GM18519 (cell line): ENCODE data around the gene GABBR2.
A peak's percentile ranks its signal among the peaks of the same experiment; 100 is the strongest.
"Not testable (repeated sequence)": the region's sequence is repeated elsewhere in the genome, so short reads cannot be mapped to it uniquely, and the experiment has no call there.

Experiments
- ATAC-seq: cut with Tn5 transposase; IDR thresholded peaks from one replicate; pipeline ENCODE4 v1.9.1; 2021; ENCODE audit warnings: mild to moderate bottlenecking, moderate library complexity; ENCODE audit not compliant: unreplicated experiment, low FRiP score

GABBR2 gene

DNA sequence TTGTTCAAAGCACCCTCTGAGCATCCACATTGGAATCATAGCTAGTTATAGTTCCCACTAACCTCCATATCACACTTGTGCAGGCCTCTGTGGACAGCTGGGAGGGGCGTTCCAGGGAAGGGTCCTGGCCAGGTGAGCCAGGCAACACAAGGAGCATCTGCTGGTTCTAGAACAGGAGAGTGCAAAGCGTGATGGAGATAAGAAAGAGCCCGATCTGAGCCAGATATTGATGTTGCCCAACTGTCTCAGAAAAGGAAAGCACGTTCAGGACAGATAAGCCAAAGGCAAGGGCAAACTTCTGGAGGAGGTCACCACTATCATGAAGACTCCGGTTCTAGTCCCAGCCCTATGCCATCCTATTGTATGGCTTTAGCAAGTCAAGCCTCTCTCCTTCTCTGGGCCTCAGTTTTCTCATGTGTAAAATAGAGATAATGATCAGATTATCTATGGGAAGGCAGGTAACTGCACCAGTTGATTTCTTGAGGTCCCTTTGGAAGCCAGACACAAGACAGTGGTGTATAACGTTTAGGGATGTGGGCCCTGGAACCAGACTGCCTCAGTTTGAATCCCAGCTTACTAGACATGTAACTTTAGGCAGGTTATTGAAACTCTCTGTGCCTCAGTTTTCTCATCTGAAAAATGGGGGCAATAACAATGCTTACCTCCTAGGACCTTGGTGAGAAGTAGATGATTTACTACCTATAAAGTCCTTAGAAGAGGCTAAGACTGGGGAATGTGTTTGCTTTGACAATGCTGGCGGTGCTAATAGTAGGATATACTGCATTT, 19.8 kb downstream of the GABBR2 start:
- ATAC-seq, result no peak

DNA sequence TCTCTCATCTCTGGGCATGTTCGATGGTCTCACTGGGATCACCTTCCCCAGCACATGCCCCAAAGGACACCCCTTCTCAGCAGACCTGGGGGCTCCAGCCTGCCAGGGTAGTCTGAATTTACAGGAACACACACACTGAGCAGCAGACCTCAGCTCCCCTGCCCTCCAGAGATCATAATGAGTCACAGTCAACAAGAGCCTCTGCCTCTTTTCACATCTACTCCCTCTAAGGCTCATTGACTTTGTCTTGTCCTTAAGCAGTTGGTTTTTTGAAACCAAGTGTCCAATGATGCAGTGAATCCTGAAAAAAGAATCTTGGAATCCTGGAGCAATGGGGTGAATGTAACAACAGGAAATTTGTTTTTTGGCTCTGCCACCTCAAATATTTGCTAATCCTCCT, 20.8 kb downstream of the GABBR2 start:
- ATAC-seq, result no peak

DNA sequence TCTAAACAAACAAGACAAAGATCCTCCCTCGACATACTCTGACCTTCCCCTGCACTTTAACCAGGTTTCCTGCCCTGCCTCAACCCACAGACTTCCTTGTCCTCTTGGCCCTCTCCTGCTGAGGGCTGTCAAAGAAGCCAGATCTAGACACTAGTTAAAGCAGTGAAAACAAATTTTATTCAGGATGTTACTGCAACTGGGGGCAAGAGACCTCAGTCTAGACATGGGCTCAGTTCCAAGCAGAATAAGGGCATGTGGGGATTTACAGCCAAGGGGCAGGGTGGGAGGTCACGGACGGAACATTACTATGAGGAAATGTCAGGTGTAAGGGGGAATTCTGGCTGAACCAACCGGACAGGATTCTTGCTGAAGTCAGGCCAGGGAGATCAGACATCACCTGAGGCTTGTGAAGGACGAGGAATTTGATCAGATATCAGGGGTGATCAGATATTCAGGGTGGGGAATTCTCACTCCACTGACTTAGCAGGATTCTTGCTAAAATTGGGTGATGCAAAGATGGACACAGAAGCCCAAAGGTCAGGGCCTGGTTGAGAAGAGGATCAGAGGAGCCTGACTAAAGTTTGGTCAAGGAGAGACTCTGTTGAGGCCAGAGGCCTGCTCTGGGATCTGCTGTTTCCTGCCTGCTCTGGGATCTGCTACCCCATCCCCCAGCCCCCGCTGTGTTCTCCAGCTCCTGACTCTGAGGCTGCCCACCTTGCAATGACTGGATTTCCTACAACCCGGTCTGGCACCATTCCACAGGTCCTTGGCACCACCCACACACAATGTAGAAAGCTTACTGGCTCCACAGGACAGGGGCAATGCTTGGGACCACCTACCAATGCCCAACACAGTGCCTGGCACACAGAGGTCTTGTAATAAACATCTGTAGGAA, 21.5 kb downstream of the GABBR2 start:
- ATAC-seq, result no peak

DNA sequence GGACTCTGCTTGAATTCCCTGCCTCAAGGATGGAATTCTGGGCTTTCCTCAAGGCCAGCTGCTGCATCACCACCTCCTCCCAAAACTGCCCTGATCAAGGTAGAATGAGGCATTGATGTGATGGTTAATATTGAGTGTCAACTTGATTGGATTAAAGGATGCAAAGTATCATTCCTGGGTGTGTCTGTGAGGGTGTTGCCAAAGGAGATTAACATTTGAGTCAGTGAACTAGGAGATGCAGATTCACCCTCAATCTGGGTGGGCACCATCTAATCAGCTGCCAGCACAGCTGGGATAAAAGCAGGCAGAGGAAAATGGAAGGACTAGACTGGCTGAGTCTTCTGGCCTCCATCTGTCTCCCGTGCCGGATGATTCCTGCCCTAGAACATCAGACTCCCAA, 23.9 kb downstream of the GABBR2 start:
- ATAC-seq, result not testable (repeated sequence)

DNA sequence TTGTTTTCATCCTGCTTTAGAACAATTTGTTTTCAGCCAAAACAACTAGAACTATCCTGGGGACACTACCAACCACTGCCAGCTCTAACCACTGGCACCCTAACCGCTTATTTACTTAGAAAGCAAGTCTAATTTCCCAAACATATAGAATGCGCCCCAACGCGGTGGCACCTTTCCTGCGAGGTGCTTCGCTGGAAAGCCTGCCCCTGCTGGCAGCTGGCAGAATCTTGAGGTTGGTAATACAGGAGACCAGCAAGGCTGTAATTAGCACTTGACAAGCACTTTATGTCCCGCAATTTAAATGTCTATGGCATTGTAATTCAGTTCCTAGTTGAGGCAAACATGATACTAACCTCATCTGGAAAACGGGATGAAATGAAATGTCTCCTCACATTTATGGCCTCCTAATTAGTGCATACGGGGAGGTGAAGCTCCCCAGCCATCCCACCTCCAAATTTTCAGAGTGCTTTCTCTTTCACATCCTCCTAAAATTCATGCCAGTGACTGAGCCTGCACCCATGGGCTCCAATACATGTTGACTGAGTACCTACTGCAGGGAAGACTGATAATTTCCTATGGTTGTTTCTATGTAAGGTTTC, 30.4 kb downstream of the GABBR2 start:
- peak; percentile 56 for ATAC-seq

DNA sequence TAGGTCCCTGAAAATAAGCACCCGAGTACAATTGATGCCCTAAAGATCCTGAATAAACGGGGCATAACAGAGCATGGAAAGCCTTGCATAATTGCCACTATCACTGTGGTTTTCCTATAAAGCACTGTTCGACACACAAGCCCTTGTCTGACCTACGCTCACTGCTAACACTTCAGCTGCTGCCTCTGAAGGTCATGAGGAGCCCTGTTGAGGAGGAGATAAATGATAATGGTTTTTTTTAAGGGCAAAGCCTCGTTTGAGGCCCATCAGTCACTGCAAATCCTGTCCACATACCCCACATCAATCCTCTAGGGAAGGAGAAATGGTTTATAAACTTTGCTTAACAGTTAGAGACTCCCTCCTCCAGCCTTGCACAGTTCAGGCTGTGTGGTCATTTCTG, 35.1 kb downstream of the GABBR2 start:
- ATAC-seq, result no peak

DNA sequence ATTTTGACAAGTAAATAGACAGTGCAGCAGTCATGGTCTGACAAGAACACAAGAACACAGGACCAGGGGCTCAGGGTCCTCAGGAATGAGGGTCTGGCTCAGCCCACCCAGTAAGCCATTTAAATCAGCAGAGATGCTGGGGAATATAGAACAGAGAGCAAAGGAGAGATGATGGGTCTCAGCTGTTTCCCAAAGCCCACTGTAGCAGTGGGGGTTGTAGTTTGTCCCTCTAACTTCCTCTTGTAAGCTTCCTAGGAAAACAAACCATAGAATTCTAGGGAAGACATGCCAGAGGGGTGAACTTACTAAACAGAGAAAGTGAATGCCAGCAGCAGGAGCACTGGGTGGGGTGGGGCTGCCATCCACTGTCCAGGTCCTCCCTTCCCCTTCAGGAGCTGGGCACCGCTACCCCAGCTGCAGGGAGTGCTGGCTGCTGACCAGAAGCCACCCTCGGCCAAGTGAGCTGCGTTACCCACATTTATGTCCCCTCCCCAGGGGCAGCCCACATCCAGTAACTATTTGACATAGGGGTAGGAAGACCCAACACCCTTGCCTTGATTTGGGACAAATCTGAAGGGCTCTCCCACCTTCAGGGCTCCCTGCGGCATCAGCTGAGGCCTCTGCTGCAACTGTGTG, 41.6 kb downstream of the GABBR2 start:
- ATAC-seq, result no peak

DNA sequence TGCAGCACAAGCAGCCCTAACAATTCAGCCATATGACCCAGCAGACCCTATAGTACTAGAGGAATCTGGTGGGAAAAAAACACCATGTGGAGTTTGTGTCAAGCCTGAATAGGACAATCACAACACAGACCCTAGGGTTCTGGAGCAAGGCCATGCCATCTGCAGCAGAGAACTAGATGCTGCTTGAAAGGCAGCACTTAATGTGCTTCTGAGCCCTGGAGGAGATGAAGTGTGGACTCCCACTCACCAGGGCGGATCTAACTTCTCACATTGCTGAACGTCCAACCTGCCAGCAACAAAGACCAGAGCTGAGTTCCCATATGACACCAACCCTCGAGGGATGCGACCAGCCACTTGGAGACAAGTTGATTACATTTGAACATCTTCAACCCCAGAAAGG, 43.2 kb downstream of the GABBR2 start:
- ATAC-seq, result no peak

DNA sequence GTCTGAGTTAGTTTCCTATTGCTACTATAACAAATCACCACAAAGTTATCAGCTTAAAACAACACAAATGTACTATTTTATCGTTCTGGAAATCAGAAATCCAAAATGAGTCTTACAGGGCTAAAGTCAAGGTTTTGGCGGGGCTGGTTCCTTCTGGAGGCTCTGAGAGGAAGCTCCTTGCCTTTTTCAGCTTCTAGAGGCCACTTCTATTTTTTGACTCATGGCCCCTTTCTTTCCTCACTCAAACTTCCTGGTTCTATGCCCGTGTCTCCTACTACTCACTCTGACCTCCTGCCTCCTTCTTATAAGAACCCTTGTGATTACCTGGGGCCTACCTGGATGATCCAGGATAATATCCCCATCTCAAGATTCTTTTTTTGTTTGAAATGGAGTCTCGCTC, 48.2 kb downstream of the GABBR2 start:
- ATAC-seq, result no peak

DNA sequence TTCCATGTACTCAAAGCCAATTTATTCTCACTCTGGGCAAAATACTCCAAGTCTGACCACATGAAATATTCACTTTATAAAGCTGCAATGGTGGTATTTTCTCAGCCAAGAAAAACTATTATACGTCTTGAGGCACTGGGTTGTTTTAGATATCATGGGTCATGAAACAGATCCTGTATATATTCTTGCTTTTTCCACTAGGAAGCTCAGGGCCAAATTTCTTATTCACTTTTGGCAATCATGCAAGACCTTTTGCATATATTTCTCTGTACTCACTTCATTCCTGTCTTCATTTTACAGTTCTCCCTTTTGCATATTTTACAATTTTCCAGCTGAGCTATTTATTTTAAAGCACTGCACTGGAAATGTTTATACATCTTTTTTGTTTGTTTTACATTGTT, 49.8 kb downstream of the GABBR2 start:
- no peak for ATAC-seq

DNA sequence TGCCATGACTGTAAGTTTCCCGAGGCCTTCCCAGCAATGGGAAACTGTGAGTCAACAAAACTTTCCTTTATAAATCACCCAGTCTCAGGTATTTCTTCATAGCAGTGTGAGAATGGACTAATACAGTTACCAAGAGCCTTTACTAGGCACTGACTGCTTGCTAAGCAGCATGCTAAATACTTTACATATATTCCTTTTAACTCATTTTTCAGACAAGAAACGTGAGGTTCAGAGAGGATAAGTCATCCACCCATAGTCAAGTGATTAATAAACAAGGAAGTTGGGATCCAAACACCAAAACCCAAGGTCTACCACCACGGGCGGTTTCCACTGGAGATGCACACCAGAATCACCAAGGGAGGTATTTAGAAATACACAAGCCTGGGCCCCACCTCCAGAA, 50.8 kb downstream of the GABBR2 start:
- ATAC-seq, result no peak

DNA sequence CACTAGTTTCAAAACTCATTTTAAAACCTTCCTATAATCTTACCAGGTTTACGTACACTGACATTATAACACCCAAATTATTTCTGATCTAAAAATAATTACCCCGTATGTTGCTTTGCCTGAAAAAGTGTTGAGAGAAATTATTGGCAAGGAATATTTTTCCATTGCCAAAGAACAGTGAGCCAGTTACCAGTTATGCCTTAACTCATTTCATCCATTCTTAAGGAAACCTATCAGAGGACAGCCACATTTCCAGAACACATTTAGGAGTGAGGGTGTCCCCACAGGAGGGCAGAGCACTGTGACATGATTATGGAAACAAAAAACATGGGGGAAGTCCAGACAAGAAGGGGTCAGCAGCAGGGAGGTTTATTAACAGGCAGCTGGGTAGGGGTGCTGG, 52.2 kb downstream of the GABBR2 start:
- ATAC-seq, result no peak

DNA sequence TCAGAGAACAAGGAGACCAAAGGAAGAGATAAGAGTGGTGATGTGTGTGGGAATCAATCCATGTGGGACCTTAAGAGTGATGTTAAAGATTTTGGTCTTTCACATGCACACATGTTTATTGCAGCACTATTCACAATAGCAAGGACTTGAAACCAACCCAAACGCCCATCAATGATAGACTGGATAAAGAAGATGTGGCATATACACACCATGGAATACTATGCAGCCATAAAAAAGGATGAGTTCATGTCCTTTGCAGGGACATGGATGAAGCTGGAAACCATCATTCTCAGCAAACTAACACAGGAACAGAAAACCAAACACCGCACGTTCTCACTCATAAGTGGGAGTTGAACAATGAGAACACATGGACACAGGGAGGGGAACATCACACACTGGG, 53.3 kb downstream of the GABBR2 start:
- not testable (repeated sequence) for ATAC-seq

DNA sequence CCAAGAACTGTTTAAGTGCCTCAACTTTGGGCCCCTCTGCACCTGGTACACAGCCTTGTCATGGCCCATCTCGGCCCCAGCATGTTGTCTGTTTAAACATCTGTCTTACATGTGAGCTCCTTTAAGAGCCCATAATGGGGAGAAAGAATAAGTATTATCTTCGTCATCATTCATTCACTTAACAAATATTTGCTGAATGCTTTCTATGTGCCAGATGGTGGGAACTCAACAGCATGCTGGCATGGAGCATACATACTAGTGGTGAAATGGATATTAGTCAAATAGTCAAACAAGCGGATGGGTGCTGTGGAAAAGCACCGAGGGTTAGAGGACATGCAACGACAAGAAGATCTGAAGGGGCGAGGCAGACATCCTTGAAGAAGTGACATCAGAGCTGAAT, 54.5 kb downstream of the GABBR2 start:
- ATAC-seq, result no peak

DNA sequence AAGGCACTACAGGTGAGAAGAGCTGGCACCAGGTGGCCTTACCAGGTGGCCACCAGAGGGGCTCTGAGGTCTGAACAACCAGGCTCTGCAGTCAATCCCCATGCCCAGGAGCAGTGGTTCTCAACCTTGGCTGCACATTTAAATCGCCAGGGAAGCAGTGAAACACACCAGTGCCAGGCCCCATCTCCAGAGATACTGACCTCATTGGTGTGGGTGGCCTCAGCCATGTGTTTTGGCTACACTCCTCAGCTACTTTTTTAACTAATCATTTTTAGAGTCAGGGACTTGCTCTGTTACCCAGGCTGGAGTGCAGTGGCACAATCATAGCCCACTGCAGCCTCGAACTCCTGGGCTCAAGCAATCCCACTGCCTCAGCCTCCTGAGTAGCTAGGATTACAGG, 56.0 kb downstream of the GABBR2 start:
- ATAC-seq, result no peak

DNA sequence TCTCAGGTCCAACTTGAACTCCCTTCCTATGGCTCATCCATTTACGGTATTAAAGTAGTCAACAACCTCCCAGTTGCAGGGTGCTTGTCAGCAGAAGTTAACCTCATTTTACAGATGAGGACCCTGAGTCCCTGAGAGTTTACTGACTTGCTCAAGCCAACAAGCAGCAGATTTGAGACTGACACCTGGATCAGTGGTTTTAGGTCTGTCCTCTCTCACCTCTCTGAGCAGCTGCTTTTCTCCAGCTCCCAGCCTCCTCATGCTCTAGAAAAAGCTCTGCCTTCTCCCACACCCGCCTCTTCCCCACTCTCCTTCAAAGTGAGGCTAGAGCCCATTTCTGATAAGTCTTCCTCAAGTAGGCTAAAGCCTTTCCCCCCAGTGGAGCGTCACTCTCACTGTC, 56.4 kb downstream of the GABBR2 start:
- ATAC-seq, result no peak

DNA sequence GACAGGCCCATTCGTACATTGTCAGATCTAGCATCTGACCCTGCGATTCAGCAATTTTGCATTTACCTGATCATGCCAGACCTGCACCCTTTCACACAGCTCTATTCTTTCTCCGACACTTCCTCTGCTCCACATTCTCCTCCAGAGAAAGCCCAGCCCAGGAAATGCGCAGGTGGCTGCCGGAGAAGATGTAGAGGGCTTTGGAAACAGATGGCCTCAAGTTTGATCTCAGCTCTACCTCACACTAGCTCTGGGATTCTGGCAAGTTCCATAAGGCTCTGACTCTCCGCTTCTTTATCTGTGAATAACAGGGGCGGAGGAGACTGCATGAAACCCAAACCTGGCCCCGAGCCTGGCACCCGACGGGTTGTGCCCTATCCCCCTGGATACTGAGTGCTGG, 61.5 kb downstream of the GABBR2 start:
- no peak for ATAC-seq

DNA sequence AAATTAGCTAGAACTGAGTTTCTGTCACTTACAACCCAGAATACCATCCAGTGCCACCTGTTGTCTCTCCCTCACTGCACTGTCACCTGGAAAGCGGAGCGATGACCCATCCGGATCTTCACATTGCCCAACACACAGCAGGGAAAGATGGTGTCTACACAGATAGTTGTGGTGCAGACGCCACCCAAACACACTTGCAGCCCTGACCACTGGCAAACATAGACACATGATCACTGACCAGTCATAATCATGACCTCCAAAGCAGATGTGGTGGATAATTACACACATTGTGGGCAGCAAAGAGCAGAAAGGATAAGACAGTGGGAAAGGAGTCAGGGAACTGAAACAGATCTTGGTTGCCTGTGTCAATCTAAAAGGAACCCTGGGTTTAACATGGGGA, 64.7 kb downstream of the GABBR2 start:
- ATAC-seq, result no peak

DNA sequence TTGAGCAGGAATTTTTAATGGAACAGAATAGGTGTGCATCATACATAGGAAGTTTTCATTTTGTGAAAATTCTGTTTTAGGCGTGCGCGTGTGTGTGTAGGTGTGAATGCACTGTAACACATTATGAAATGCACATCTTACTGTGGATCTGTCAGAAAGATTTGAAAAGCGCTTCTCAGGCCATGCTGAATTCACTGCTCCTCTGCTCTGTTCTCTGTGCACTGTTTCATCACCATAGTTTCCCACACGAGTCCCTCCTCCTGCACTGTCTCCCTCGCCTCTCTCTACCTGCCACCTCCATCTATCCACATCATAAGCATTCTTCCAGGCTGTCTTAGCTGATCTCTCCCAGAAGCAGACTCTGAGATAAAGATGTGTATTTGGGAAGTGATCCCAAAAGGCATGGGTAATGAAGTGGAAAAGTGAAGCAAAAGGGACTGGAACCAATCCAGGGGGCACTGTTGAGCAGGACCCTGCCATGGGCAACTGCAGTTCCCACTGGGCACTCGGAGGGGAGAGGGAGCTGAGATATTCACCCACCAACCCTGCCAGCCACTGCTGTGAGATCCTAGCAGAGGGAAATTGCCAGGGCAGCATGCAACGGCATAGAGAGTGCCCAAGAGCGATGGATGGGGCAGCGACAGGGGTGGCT, 65.9 kb downstream of the GABBR2 start:
- ATAC-seq, result no peak

DNA sequence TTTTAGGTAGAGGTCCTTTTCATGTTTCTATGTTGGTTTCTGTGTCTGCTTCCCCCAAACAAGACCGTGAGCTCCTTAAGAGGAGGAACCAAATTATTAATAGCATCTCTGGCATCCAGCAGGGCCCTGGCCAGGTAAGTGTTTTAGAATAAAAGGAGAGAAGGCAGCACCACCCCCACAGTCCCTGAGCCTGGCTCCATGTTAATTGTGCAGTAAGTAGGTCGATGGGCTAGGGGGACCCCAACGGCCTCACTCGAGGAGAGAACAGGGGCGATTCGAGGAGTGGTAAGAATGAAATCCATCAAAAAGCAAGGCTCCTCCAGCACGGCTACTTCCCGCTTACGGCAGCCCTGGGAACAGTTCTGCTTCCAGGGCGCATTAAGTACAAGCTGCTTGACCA, 67.0 kb downstream of the GABBR2 start:
- no peak for ATAC-seq
